ENCODE results near the gene SSTR5.

DNA sequence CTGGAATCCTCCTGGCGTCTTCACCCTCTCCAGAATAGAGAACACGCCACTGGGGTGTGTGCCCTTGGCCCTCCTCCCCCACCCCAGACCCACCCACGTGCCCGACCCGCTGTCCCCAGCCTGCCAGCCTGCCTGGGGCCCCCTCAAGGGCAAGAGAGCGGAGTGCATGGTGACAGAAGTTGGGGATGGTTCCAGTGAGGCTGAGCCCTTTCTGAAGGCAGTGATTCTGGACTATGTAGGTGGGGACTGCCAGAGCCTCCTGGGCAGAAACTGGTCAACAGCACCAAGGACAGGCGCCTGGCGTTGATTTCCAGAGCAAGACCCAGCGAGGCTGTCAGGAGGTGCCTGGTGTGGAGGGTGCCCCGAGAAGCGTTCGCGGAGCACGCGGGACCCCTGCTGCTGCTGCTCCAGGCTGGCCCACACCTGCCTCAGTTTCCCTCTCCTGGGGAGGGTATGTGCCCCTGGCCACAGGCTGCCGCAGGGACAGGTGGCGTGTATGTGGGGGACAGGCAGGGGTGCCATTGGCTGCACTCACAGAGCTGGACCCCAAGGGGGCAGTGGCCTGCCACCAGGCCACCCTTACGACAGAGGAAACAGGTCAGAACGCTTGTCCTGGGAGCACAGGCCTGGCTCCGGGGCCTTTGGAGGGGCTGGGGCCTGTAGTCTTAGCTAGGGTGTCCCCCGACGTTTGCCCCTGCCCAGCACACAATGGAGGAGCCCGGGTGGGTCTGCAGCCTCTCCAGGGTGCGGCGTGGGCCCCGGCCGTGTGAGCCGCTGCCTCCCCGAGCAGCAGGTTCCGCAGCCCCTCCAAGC is 1.2 kb downstream of the SSTR5 start:
- no peak for TF ChIP-seq POLR2A (IDR thresholded peaks at IDR 0.05; ENCODE audit: low read length)
- TF ChIP-seq GATA1 (IDR thresholded peaks at IDR 0.05; ENCODE audit: low read depth, low read length): no peak

All from erythroblast (primary cell).